Mesenteric fat pad (tissue), 1 donor: ENCODE data around the gene FYB1. TPM values are rescaled to one million over a fixed set of nuclear protein-coding genes. Genes with fewer than 3 reads are reported as not detected.

Source experiments
- DNase-seq: peaks from one replicate; pipeline ENCODE4 v3.0.0-alpha.2; 2020; ENCODE audit warnings: low spot score
- total RNA-seq: library from RNA; stranded (reverse); fragmentation: NEBNext Ultra II Directional; extraction: Animal tissue kit (Norgen Biotek cat#: 25700); gene quantifications from one replicate; pipeline ENCODE4 v1.2.1, GENCODE V29; 2021
- donor health status: DM: yes; HTN: yes; CAD: no.

The FYB1 gene
- total RNA-seq, 1 donor from 2014 or later: 27.8 TPM

GRCh38 chr5:39206630-39207321 lies 12.6 kb downstream of the FYB1 start:
- DNase-seq: no peak

- no peak for DNase-seq
Measured at GRCh38 chr5:39205550-39205949, 13.8 kb downstream of the FYB1 start.

- DNase-seq: no peak
Measured at GRCh38 chr5:39203951-39204350, 15.4 kb downstream of the FYB1 start.

GRCh38 chr5:39203275-39203922 lies 16.0 kb downstream of the FYB1 start:
- no peak for DNase-seq

- DNase-seq: no peak
Measured at GRCh38 chr5:39202597-39203274, 16.6 kb downstream of the FYB1 start.

- no peak for DNase-seq
Measured at GRCh38 chr5:39201781-39202596, 17.4 kb downstream of the FYB1 start.

GRCh38 chr5:39201160-39201780 lies 18.1 kb downstream of the FYB1 start:
- no peak for DNase-seq

GRCh38 chr5:39200081-39200480 lies 19.3 kb downstream of the FYB1 start:
- DNase-seq: no peak

- no peak for DNase-seq
Measured at GRCh38 chr5:39199335-39199734, 20.0 kb downstream of the FYB1 start.

GRCh38 chr5:39198127-39198526 lies 21.2 kb downstream of the FYB1 start:
- no peak for DNase-seq

- DNase-seq: no peak
Measured at GRCh38 chr5:39197556-39197955, 21.8 kb downstream of the FYB1 start.

- no peak for DNase-seq
Measured at GRCh38 chr5:39195198-39195826, 24.1 kb downstream of the FYB1 start.

- DNase-seq: no peak
Measured at GRCh38 chr5:39194466-39195136, 24.8 kb downstream of the FYB1 start.

- DNase-seq: no peak
Measured at GRCh38 chr5:39193553-39194465, 25.6 kb downstream of the FYB1 start.

GRCh38 chr5:39192450-39193160 lies 26.8 kb downstream of the FYB1 start:
- DNase-seq: no peak

GRCh38 chr5:39191216-39191615 lies 28.1 kb downstream of the FYB1 start:
- no peak for DNase-seq

GRCh38 chr5:39190311-39191102 lies 28.9 kb downstream of the FYB1 start:
- no peak for DNase-seq
